HepG2 (cell line): ENCODE data around the gene PAMR1. TPM values are rescaled to one million over a fixed set of nuclear protein-coding genes. Genes with fewer than 3 reads are reported as not detected.

Experiments used
- ATAC-seq: fragments of 200-7000 bp; cut with Tn5 transposase; 3 replicates; pipeline ENCODE4 v1.9.1; 2020; ENCODE audit warnings: mild to moderate bottlenecking, moderate library complexity
- BruUV-seq: library from RNA; stranded (reverse); fragments of 400-500 nt; replicated peaks from 2 replicates; lab custom pipeline; 2021; lab: Mats Ljungman, UMichigan
- CTCF ChIA-PET: fragments of 300-600 bp; formaldehyde crosslinking; extraction: SDS; loops from one replicate; lab custom pipeline; 2021; ENCODE audit warnings: low total read pairs, inconsistent platforms, low intra/inter-chr PET ratio; lab: Yijun Ruan, JAX
- POLR2A ChIA-PET: fragments of 350-600 bp; sonication (Branson Sonifier 250); formaldehyde crosslinking; loops from one replicate; lab custom pipeline; 2020; ENCODE audit warnings: antibody characterized with exemption, inconsistent platforms; lab: Yijun Ruan, JAX
- DNase-seq: peaks from one replicate; pipeline ENCODE4 v3.0.0-alpha.2; 2015; ENCODE audit warnings: low spot score
- FAIRE-seq: peaks from 3 replicates; lab custom pipeline; 2011; peaks lifted over from hg19 to GRCh38; lab: Jason Lieb, UNC
- H2AFZ ChIP-seq: one replicate; pipeline ENCODE4 v1.6.1; 2011; ENCODE audit warnings: low read length, inconsistent platforms
- H3K27ac ChIP-seq: fragments of 300-600 bp; 3 replicates; pipeline ENCODE4 v1.8.0; 2011; ENCODE audit warnings: mixed run types, mild to moderate bottlenecking, mixed read lengths, low read length, inconsistent platforms; ENCODE audit not compliant: insufficient read depth; ENCODE audit errors: extremely low read length
- H3K27me3 ChIP-seq, 2 experiments: fragments of 200-600 bp in 1 of 2; 2 replicates in 1 of 2; 3 replicates in 1 of 2; pipeline versions ENCODE4 v1.6.0 to v1.8.0; 2011; ENCODE audit warnings: low read length in 2 of 2, mild to moderate bottlenecking in 2 of 2, moderate library complexity in 2 of 2, inconsistent platforms in 1 of 2; ENCODE audit not compliant: insufficient read depth in 2 of 2, control insufficient read depth in 1 of 2
- H3K36me3 ChIP-seq, 2 experiments: fragments of 200-600 bp in 1 of 2; replicated peaks in 1 of 2; 2 replicates in 1 of 2; 3 replicates in 1 of 2; pipeline versions ENCODE4 v1.5.1 to v1.8.0; 2011; ENCODE audit warnings: low read length in 2 of 2, inconsistent platforms in 1 of 2; ENCODE audit not compliant: insufficient read depth in 2 of 2, control insufficient read depth in 1 of 2
- H3K4me1 ChIP-seq: 2 replicates; pipeline ENCODE4 v1.5.1; 2012; ENCODE audit warnings: low read length, inconsistent platforms; ENCODE audit not compliant: insufficient read depth
- H3K4me2 ChIP-seq: 2 replicates; pipeline ENCODE4 v1.6.0; 2011; ENCODE audit warnings: low read depth, low read length, inconsistent platforms
- H3K4me3 ChIP-seq, 3 experiments: fragments of 200-600 bp in 1 of 3; sonication (generic), shearing (Covaris generic) in 1 of 3; replicated peaks in 1 of 3; 2 replicates each; pipeline ENCODE4 v1.5.1; 2011 to 2016; ENCODE audit warnings: low read length in 3 of 3, inconsistent platforms in 2 of 3, low read depth in 2 of 3, mild to moderate bottlenecking in 2 of 3, control low read depth in 1 of 3, mixed read lengths in 1 of 3; ENCODE audit not compliant: insufficient read depth in 1 of 3
- H3K79me2 ChIP-seq: one replicate; pipeline ENCODE4 v1.6.1; 2011; ENCODE audit warnings: low read length, inconsistent platforms; ENCODE audit not compliant: insufficient read depth
- H3K9ac ChIP-seq: 2 replicates; pipeline ENCODE4 v1.6.0; 2011; ENCODE audit warnings: mild to moderate bottlenecking, low read depth, low read length, inconsistent platforms; ENCODE audit not compliant: insufficient read depth
- H3K9me3 ChIP-seq: 2 replicates; pipeline ENCODE4 v1.5.1; 2012; ENCODE audit warnings: mild to moderate bottlenecking, low read length
- H4K20me1 ChIP-seq: 2 replicates; pipeline ENCODE4 v1.6.0; 2011; ENCODE audit warnings: inconsistent platforms, mild to moderate bottlenecking, low read length, moderate library complexity; ENCODE audit not compliant: insufficient read depth
- ASH2L ChIP-seq: fragments of 300-600, 200-600 bp; sonication (generic); IDR thresholded peaks from 2 replicates; pipeline ENCODE4 v1.7.0; 2017; ENCODE audit warnings: low read depth, mild to moderate bottlenecking, moderate library complexity, mixed read lengths, low read length; ENCODE audit not compliant: insufficient read length
- ATF5 ChIP-seq: sonication (generic); formaldehyde crosslinking; IDR thresholded peaks from 2 replicates; pipeline ENCODE4 v1.4.0; 2020; ENCODE audit warnings: mild to moderate bottlenecking, low read depth, missing genetic modification reagents
- DMAP1 ChIP-seq: IDR thresholded peaks from 2 replicates; pipeline ENCODE4 v1.6.1; 2016
- HNF1A ChIP-seq, 2 experiments: sonication (generic) in 1 of 2; formaldehyde crosslinking in 1 of 2; IDR thresholded peaks; 2 replicates each; pipeline versions ENCODE4 v1.4.0 to v1.6.1; 2016 to 2020; ENCODE audit warnings: borderline replicate concordance in 1 of 2, low read depth in 1 of 2, mild to moderate bottlenecking in 1 of 2, missing genetic modification reagents in 1 of 2
- MAFF ChIP-seq: IDR thresholded peaks from 2 replicates; pipeline ENCODE4 v1.6.1; 2011; ENCODE audit warnings: low read depth, low read length, improper control_type of control experiment
- MXD1 ChIP-seq: sonication (generic); formaldehyde crosslinking; IDR thresholded peaks from 2 replicates; pipeline ENCODE4 v1.4.0; 2020; ENCODE audit warnings: mild to moderate bottlenecking, missing genetic modification reagents
- NFRKB ChIP-seq: fragments of 450-650 bp; IDR thresholded peaks from 2 replicates; pipeline ENCODE4 v1.6.1; 2017
- PAX8 ChIP-seq: sonication (generic); formaldehyde crosslinking; IDR thresholded peaks from 2 replicates; pipeline ENCODE4 v1.8.0; 2022; ENCODE audit warnings: mild to moderate bottlenecking, missing genetic modification reagents, borderline replicate concordance
- RELA ChIP-seq: sonication (generic); formaldehyde crosslinking; IDR thresholded peaks from 2 replicates; pipeline ENCODE4 v1.4.0; 2020; ENCODE audit warnings: missing genetic modification reagents
- SCMH1 ChIP-seq: sonication (generic); formaldehyde crosslinking; IDR thresholded peaks from 2 replicates; pipeline ENCODE4 v1.9.0; 2021; ENCODE audit warnings: missing genetic modification reagents, mild to moderate bottlenecking, borderline replicate concordance
- TRIM24 ChIP-seq: sonication (generic); formaldehyde crosslinking; IDR thresholded peaks from 2 replicates; pipeline ENCODE4 v1.8.0; 2022; ENCODE audit warnings: mild to moderate bottlenecking, missing genetic modification reagents
- ZNF17 ChIP-seq: sonication (generic); formaldehyde crosslinking; IDR thresholded peaks from 2 replicates; pipeline ENCODE4 v1.5.0; 2020; ENCODE audit warnings: mild to moderate bottlenecking, missing genetic modification reagents
- ZNF441 ChIP-seq: sonication (generic); formaldehyde crosslinking; IDR thresholded peaks from 2 replicates; pipeline ENCODE4 v1.7.0; 2021; ENCODE audit warnings: missing genetic modification reagents, borderline replicate concordance
- WGBS: methylation state at CpG from one replicate; pipeline ENCODE4 v1.1.6; 2017; ENCODE audit warnings: low lambda C conversion rate; 5-methylcytosine and 5-hydroxymethylcytosine counted together
- in situ Hi-C: cut with HindIII; loops from 2 replicates; pipeline ENCODE4 v1.10.0; 2017; ENCODE audit warnings: low pct_unique_long_range_greater_than_20kb; ENCODE audit not compliant: extremely low pct_ligation_motif_present
- intact Hi-C: fragments of 100-400 bp; cut with micrococcal nuclease; formaldehyde crosslinking; loops from one replicate; pipeline ENCODE4 v1.10.0; 2022; ENCODE audit not compliant: unreplicated experiment
- polyA plus RNA-seq, 8 experiments: library from polyadenylated mRNA; depleted of rRNA in 3 of 8; stranded (reverse) in 7 of 8; unstranded in 1 of 8; fragments of >200 nt; fragmentation: Illumina TruSeq in 4 of 8; extraction: Trizol in 4 of 8; gene quantifications; 2 replicates each; pipeline versions ENCODE4 v1.2.1 to v1.2.3, GENCODE V29; 2011 to 2016; ENCODE audit warnings: low read depth in 4 of 8, missing spikeins in 1 of 8, mixed read lengths in 1 of 8; ENCODE audit not compliant: insufficient read depth in 1 of 8
- total RNA-seq, 5 experiments: library from RNA; depleted of rRNA; stranded (reverse); fragments of >200 nt; fragmentation: Illumina TruSeq; extraction: Trizol; gene quantifications; 2 replicates each; pipeline ENCODE4 v1.2.3, GENCODE V29; 2016; ENCODE audit warnings: low read depth in 1 of 5

PAMR1 gene
- total and polyA plus RNA-seq, 2 of the 13 experiments (the other 11 are each of a cell fraction or from before 2014, with no cell fraction given): not detected

- intact Hi-C loops (no loop called here), in situ Hi-C loops (no loop called here)
- Histone ChIP-seq H4K20me1 (no peaks in the 10 kb centered on the region), H3K4me1 (no peaks in the 10 kb centered on the region), H3K27ac (no peak overlapping the region), H3K9ac (no peak overlapping the region), H3K4me3 (no peak overlapping the region), H3K9me3 (no peaks in the 10 kb centered on the region), H2AFZ (no peak overlapping the region), H3K4me2 (no peak overlapping the region), H3K27me3 (peaks cover 0 to 24% of the 10 kb centered on the region in 2 experiments; a peak in 3 of 5 replicates), H3K79me2 (no peaks in the 10 kb centered on the region), H3K36me3 (no peaks in the 10 kb centered on the region)
- no TSS peak for BruUV-seq
- CTCF ChIA-PET: no interaction called here
- no peak for DNase-seq
- no peak for FAIRE-seq
- 0 out of 3 replicates have a peak, but pooled peaks have one; percentile 31 for ATAC-seq
- TF ChIP-seq MAFF (no peak), SCMH1 (no peak), NFRKB (no peak), PAX8 (CRISPR knock-in tag) (no peak), DMAP1 (no peak), ASH2L (no peak), ATF5 (CRISPR knock-in tag) (no peak)
- under 1% methylated on average over 5 of the region's 5 CpGs for WGBS
- POLR2A ChIA-PET: no interaction called here
These were observed 29.3 kb upstream of the PAMR1 start for GRCh38 chr11:35554491-35555437.

- Histone ChIP-seq H2AFZ (no peak overlapping the region), H3K4me2 (no peak overlapping the region), H4K20me1 (no peaks in the 10 kb centered on the region), H3K4me1 (no peaks in the 10 kb centered on the region), H3K36me3 (no peaks in the 10 kb centered on the region), H3K27ac (no peak overlapping the region), H3K9ac (no peak overlapping the region), H3K9me3 (no peaks in the 10 kb centered on the region), H3K27me3 (peaks cover 0 to 24% of the 10 kb centered on the region in 2 experiments; a peak in 3 of 5 replicates), H3K4me3 (no peak overlapping the region), H3K79me2 (no peaks in the 10 kb centered on the region)
- ATAC-seq: no peak
- FAIRE-seq: no peak
- intact Hi-C loops (no loop called here), in situ Hi-C loops (no loop called here)
- 20% methylated on average over 1 of the region's 1 CpG for WGBS
- no TSS peak for BruUV-seq
- ChIA-PET POLR2A (no interaction called here), CTCF (no interaction called here)
- no peak for DNase-seq
- TF ChIP-seq ZNF17 (no peak), ZNF441 (no peak), MXD1 (no peak), HNF1A (IDR thresholded peaks at IDR 0.05; ENCODE audit: low read depth) (no peak), HNF1A (CRISPR knock-in tag; IDR thresholded peaks at IDR 0.05; ENCODE audit: borderline replicate concordance) (no peak), TRIM24 (CRISPR knock-in tag) (no peak), RELA (CRISPR knock-in tag) (no peak)
These were observed 28.4 kb upstream of the PAMR1 start for GRCh38 chr11:35553831-35554230.
